ENCODE measurements around the gene ASH1L. TPM values are rescaled to one million over a fixed set of nuclear protein-coding genes. Genes with fewer than 3 reads are reported as not detected.

ASH1L gene
- total and polyA plus RNA-seq, 2 experiments from 2014 or later = 23.6 to 24.7 TPM

GRCh38 chr1:155526356-155526755 lies 36.2 kb downstream of the ASH1L start:
- H3K4me3 ChIP-seq = no peak overlapping the region

More at GRCh38 chr1:155526356-155526755, 36.2 kb downstream of the ASH1L start:
- Mint-ChIP-seq H3K4me3 (no peak overlapping the region), H3K4me1 (peaks cover 14% of the 10 kb centered on the region; the same call in 2 of the 3 replicates), H3K27ac (no peak overlapping the region), H3K9me3 (no peaks in the 10 kb centered on the region), H3K27me3 (ENCODE audit: insufficient read depth, low read depth, poor library complexity) (no peaks in the 10 kb centered on the region), H3K36me3 (ENCODE audit: low read depth) (peaks cover under 1% of the 10 kb centered on the region; the same call in 1 of the 3 replicates)
- Histone ChIP-seq H2AFZ (no peak overlapping the region), H3K27me3 (ENCODE audit: insufficient read depth) (no peaks in the 10 kb centered on the region), H4K20me1 (replicated peaks; ENCODE audit: insufficient read depth) (peaks cover 41% of the 10 kb centered on the region), H3K36me3 (ENCODE audit: insufficient read depth) (no peaks in the 10 kb centered on the region), H3K9me2 (ENCODE audit: insufficient read depth) (no peaks in the 10 kb centered on the region), H3K79me2 (replicated peaks; ENCODE audit: insufficient read depth) (peaks cover 100% of the 10 kb centered on the region), H3K27ac (ENCODE audit: low read depth) (no peak overlapping the region), H3F3A (replicated peaks; ENCODE audit: low read depth) (no peaks in the 10 kb centered on the region; the same call in 1 of the 2 replicates), H3K4me2 (no peak overlapping the region), H3K4me1 (ENCODE audit: insufficient read depth) (peaks cover 7% of the 10 kb centered on the region)
- ATAC-seq (no peak), DNase-seq (ENCODE audit: low spot score) (no peak)
- TF ChIP-seq EZH2 (IDR thresholded peaks at IDR 0.05; ENCODE audit: low read depth, unreplicated experiment) = no peak
- TF ChIP-seq JUNB (IDR thresholded peaks at IDR 0.05; ENCODE audit: unreplicated experiment) = no peak
- no peak for TF ChIP-seq EZH2phosphoT487 (IDR thresholded peaks at IDR 0.05; ENCODE audit: unreplicated experiment)
- TF ChIP-seq POLR2AphosphoS5 (IDR thresholded peaks at IDR 0.05; ENCODE audit: low read depth) = no peak
- TF ChIP-seq, protein P1, sequence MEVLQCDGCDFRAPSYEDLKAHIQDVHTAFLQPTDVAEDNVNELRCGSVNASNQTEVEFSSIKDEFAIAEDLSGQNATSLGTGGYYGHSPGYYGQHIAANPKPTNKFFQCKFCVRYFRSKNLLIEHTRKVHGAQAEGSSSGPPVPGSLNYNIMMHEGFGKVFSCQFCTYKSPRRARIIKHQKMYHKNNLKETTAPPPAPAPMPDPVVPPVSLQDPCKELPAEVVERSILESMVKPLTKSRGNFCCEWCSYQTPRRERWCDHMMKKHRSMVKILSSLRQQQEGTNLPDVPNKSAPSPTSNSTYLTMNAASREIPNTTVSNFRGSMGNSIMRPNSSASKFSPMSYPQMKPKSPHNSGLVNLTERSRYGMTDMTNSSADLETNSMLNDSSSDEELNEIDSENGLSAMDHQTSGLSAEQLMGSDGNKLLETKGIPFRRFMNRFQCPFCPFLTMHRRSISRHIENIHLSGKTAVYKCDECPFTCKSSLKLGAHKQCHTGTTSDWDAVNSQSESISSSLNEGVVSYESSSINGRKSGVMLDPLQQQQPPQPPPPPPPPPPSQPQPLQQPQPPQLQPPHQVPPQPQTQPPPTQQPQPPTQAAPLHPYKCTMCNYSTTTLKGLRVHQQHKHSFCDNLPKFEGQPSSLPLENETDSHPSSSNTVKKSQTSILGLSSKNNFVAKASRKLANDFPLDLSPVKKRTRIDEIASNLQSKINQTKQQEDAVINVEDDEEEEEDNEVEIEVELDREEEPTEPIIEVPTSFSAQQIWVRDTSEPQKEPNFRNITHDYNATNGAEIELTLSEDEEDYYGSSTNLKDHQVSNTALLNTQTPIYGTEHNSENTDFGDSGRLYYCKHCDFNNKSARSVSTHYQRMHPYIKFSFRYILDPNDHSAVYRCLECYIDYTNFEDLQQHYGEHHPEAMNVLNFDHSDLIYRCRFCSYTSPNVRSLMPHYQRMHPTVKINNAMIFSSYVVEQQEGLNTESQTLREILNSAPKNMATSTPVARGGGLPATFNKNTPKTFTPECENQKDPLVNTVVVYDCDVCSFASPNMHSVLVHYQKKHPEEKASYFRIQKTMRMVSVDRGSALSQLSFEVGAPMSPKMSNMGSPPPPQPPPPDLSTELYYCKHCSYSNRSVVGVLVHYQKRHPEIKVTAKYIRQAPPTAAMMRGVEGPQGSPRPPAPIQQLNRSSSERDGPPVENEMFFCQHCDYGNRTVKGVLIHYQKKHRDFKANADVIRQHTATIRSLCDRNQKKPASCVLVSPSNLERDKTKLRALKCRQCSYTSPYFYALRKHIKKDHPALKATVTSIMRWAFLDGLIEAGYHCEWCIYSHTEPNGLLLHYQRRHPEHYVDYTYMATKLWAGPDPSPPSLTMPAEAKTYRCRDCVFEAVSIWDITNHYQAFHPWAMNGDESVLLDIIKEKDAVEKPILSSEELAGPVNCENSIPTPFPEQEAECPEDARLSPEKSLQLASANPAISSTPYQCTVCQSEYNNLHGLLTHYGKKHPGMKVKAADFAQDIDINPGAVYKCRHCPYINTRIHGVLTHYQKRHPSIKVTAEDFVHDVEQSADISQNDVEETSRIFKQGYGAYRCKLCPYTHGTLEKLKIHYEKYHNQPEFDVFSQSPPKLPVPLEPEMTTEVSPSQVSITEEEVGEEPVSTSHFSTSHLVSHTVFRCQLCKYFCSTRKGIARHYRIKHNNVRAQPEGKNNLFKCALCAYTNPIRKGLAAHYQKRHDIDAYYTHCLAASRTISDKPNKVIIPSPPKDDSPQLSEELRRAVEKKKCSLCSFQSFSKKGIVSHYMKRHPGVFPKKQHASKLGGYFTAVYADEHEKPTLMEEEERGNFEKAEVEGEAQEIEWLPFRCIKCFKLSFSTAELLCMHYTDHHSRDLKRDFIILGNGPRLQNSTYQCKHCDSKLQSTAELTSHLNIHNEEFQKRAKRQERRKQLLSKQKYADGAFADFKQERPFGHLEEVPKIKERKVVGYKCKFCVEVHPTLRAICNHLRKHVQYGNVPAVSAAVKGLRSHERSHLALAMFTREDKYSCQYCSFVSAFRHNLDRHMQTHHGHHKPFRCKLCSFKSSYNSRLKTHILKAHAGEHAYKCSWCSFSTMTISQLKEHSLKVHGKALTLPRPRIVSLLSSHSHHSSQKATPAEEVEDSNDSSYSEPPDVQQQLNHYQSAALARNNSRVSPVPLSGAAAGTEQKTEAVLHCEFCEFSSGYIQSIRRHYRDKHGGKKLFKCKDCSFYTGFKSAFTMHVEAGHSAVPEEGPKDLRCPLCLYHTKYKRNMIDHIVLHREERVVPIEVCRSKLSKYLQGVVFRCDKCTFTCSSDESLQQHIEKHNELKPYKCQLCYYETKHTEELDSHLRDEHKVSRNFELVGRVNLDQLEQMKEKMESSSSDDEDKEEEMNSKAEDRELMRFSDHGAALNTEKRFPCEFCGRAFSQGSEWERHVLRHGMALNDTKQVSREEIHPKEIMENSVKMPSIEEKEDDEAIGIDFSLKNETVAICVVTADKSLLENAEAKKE (CRISPR knock-in tag; IDR thresholded peaks at IDR 0.05) = no peak
- TF ChIP-seq ZNF331 (CRISPR knock-in tag; IDR thresholded peaks at IDR 0.05; ENCODE audit: low read depth) = no peak
- no peak for TF ChIP-seq REST (IDR thresholded peaks at IDR 0.05; ENCODE audit: unreplicated experiment)
- no peak for TF ChIP-seq ZNF114 (CRISPR knock-in tag; IDR thresholded peaks at IDR 0.05)
- TF ChIP-seq, protein P2, sequence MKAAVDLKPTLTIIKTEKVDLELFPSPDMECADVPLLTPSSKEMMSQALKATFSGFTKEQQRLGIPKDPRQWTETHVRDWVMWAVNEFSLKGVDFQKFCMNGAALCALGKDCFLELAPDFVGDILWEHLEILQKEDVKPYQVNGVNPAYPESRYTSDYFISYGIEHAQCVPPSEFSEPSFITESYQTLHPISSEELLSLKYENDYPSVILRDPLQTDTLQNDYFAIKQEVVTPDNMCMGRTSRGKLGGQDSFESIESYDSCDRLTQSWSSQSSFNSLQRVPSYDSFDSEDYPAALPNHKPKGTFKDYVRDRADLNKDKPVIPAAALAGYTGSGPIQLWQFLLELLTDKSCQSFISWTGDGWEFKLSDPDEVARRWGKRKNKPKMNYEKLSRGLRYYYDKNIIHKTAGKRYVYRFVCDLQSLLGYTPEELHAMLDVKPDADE (IDR thresholded peaks at IDR 0.05) = no peak
- no peak for TF ChIP-seq CTCF (conservative IDR thresholded peaks at IDR 0.05; ENCODE audit: low read depth in 2 of 2)
- TF ChIP-seq NANOG (IDR thresholded peaks at IDR 0.05; ENCODE audit: borderline replicate concordance) = no peak
- TF ChIP-seq STAT1 (IDR thresholded peaks at IDR 0.05; ENCODE audit: unreplicated experiment) = no peak

Measured in GM23338 (cell line).